VCaP (cell line): ENCODE data around the gene EPN3.

ENCODE experiments used
- H3K27ac ChIP-seq: fragments of 450-650 bp; 2 replicates; pipeline ENCODE4 v1.5.1; 2017
- CTCF ChIP-seq: fragments of 450-650 bp; conservative IDR thresholded peaks from 2 replicates; pipeline ENCODE4 v1.5.1; 2017; ENCODE audit warnings: mild to moderate bottlenecking, moderate library complexity

Gene EPN3

GRCh38 chr17:50502301-50502990 lies 30.1 kb upstream of the EPN3 start:
- H3K27ac ChIP-seq, result no peak overlapping the region
- TF ChIP-seq CTCF, result no peak

- H3K27ac ChIP-seq, result no peak overlapping the region
- TF ChIP-seq CTCF, result no peak
Observed at GRCh38 chr17:50505591-50506130, 26.9 kb upstream of the EPN3 start.

- no peak for TF ChIP-seq CTCF
- H3K27ac ChIP-seq, result no peak overlapping the region
Observed at GRCh38 chr17:50506298-50506697, 26.2 kb upstream of the EPN3 start.

GRCh38 chr17:50507871-50508572 lies 24.5 kb upstream of the EPN3 start, which contains the start of gene MYCBPAP:
TSS of gene MYCBPAP (plus strand) at chr17:50508439. CDS start at chr17:50508675, 236 bp downstream.
- H3K27ac ChIP-seq, result peak within 1 kb of the TSS; percentile 72
- TF ChIP-seq CTCF, result peak; percentile 40; the same call in 1 of the 2 replicates

GRCh38 chr17:50508573-50509460 lies 23.7 kb upstream of the EPN3 start:
- H3K27ac ChIP-seq, result peak overlapping the region; percentile 72
- 0 out of 2 replicates have a peak, but pooled peaks have one; percentile 0 for TF ChIP-seq CTCF

GRCh38 chr17:50511058-50511457 lies 21.5 kb upstream of the EPN3 start:
- no peak for TF ChIP-seq CTCF
- no peak overlapping the region for H3K27ac ChIP-seq
